ENCODE measurements around the gene HNRNPD.

DNA sequence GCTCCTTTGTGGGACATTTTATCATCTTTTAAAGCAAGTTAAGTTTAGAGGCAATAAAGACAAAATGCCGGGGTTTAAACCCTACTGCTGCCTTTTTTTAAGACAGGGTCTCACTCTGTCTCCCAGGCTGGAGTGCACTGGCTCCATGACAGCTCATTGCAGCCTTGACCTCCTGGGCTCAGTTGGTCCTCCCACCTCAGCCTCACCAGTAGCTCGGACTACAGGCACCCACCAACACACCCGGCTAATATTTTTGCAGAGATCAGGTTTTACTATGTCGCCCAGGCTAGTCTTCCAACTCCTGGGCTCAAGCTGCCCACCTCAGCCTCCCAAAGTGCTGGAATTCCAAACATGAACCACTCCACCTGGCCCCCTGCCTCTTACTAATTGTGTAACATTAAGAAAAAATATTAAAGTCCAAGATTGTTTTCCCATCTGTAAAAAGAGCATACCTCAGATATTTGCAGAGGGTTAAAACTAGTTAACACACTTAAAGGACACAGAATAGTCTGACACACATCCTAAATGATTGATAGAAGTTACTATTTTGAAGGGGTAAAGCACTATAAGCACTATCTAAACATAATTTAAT, 9.8 kb downstream of the HNRNPD start:
- TF ChIP-seq, protein P1, sequence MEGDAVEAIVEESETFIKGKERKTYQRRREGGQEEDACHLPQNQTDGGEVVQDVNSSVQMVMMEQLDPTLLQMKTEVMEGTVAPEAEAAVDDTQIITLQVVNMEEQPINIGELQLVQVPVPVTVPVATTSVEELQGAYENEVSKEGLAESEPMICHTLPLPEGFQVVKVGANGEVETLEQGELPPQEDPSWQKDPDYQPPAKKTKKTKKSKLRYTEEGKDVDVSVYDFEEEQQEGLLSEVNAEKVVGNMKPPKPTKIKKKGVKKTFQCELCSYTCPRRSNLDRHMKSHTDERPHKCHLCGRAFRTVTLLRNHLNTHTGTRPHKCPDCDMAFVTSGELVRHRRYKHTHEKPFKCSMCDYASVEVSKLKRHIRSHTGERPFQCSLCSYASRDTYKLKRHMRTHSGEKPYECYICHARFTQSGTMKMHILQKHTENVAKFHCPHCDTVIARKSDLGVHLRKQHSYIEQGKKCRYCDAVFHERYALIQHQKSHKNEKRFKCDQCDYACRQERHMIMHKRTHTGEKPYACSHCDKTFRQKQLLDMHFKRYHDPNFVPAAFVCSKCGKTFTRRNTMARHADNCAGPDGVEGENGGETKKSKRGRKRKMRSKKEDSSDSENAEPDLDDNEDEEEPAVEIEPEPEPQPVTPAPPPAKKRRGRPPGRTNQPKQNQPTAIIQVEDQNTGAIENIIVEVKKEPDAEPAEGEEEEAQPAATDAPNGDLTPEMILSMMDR (IDR thresholded peaks at IDR 0.05) = no peak
- TF ChIP-seq POLR2A (IDR thresholded peaks at IDR 0.05) = no peak

Data from lower leg skin (tissue), 3 donors.